ENCODE data around the gene KCTD17. TPM values are rescaled to one million over a fixed set of nuclear protein-coding genes. Genes with fewer than 3 reads are reported as not detected.
A peak's percentile ranks its signal among the peaks of the same experiment; 100 is the strongest.

KCTD17 gene, protein sequence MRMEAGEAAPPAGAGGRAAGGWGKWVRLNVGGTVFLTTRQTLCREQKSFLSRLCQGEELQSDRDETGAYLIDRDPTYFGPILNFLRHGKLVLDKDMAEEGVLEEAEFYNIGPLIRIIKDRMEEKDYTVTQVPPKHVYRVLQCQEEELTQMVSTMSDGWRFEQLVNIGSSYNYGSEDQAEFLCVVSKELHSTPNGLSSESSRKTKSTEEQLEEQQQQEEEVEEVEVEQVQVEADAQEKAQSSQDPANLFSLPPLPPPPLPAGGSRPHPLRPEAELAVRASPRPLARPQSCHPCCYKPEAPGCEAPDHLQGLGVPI
- 35.1 TPM for total RNA-seq

DNA sequence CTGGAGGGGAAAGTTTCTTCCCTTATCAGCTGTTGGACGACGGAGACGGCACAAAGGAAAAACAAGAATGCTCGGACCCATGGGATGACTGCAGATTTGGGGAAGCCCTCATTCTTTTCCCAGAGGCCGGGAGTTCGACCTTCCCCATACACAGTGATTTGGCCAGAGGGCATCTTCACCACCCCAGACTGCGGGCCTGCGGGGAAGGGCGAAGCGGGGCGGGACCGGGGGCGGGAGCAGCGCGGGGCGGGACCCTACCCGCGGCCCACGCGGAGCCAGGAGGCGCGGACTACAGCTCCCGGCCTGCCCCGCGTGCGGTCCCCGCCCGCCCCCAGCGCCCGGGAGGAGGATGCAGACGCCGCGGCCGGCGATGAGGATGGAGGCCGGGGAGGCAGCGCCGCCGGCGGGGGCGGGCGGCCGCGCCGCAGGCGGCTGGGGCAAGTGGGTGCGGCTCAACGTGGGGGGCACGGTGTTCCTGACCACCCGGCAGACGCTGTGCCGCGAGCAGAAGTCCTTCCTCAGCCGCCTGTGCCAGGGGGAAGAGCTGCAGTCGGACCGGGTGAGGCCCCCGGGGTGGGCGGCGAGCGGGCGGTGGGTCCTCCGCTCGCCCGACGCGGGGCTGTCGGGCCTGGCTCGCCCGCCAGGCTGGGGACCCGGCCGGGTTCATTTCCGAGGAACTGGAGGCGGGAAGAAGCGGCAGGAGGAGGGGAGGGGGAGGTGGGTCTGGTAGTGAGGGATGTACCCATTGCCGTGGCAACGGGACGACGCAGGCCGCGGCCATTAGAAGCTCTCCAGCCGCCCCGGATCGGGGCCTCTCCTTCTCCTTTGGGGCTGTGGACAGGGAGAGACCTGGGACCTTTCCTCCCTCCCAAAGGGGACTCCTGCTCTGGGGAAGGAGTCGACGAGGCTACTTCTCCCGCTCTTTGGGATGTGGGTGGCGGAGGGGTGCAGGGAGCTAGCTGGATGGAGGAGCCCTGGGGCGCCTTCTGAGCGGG, at the start of gene KCTD17:
KCTD17 (plus strand) TSS at position 352 of the 995 bp plus-strand sequence; CDS start at position 371, 19 bp downstream.
- FAIRE-seq (no peak), DNase-seq (ENCODE audit: low spot score in 2 of 2) (peak; percentile 94 to 97)

DNA sequence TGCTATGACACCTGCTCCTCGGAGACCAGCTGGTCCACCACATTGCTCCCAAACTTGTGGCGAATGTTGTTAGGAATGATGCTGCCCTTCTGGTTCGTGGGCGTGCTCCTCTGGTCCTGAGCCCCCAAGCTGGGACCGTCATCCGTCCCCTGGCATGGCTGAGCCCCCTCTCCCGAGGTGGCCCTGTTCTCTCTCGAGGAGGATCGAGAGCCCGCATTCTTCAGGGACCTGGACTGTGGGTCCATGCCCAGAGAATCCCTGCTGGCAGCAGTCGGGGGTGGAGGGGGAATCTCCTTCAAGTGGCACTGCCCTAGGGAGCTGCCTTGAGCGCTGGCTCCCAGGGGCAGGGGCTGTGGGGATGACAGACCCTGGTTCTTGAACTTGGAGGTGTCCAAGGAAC, 49.7 kb upstream of the KCTD17 start:
- no peak for FAIRE-seq
- DNase-seq (ENCODE audit: low spot score in 2 of 2), result no peak

DNA sequence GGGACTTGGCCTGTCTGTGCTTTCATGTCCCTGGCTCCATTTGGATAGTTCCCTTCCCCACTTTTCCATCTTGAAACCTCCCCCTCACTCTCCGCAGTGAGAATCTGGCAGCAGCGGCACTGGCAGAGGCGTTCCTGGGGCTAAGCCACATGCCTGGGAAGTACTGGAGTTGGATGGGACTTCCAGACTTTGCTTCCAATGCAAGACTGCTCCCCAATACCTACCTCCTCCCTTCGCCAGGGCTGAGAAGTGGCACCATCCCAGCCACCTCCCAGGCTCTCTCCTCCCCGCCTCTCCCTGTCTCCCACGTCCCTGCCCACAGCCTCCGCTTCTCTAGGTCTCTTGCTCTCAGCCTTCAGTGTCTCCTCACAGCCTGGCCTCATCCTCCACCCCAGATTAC, 48.9 kb upstream of the KCTD17 start:
- no peak for FAIRE-seq
- DNase-seq (ENCODE audit: low spot score in 2 of 2), result peak in 1 of 2 donors; percentile 51

DNA sequence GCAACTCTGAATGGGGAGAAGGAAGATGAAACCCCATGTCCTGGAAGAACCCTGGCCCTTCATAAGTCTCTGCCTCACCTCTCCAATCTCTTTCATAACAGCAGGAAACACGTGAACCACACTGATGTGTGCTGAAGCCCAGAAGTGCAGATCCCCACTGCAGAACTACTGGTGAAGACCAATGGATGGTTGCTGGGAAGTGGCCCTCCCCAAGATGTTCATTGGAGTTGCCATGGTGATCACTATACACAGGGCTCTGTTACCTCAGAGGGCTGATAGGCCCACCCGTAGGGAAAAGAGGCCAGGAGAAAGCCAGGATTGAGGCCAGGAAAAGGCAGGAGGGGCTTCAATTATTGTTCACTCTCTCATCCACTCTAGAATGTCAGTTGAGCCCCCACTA, 43.9 kb upstream of the KCTD17 start:
- FAIRE-seq, result no peak
- DNase-seq (ENCODE audit: low spot score in 2 of 2), result no peak

DNA sequence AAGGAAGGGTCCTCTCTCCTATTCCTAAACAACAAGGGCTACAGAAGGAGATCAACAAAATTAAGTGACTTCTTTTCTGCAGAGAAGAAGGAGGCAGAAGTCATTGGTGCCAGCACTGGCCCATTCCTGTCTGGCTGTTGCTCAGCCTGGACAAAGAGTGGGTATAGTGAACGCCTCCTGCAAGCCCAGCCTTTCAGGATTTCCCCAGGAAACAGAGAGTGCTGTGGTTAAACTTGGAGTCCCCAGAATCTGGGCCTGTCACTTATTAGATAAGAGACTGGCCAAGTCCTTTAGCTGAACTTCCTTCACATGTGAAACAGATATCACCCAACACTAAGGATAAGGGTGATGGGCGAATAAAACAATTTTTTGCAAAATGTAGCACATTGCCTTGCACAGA, 43.2 kb upstream of the KCTD17 start:
- DNase-seq (ENCODE audit: low spot score in 2 of 2) (no peak), FAIRE-seq (no peak)

DNA sequence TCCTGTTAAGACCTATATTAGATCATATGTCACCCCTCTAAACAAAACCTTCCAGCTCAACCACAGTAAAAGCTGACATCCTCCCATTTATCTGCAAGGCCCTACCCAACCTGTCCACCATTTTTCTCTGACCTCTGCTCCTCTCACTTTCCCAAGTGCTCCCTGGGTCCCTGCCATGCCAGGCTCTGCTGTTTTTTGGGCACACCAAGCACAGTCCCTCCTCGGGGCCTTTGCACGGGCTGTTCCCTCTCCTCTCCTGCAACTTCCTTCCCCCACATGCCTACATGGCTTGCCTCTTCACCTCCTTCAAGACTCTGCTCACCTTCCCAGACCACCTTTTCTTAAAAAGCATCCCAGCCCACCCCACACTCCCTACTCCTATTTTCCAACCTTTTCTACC, 42.1 kb upstream of the KCTD17 start:
- no peak for FAIRE-seq
- DNase-seq (ENCODE audit: low spot score in 2 of 2), result no peak

DNA sequence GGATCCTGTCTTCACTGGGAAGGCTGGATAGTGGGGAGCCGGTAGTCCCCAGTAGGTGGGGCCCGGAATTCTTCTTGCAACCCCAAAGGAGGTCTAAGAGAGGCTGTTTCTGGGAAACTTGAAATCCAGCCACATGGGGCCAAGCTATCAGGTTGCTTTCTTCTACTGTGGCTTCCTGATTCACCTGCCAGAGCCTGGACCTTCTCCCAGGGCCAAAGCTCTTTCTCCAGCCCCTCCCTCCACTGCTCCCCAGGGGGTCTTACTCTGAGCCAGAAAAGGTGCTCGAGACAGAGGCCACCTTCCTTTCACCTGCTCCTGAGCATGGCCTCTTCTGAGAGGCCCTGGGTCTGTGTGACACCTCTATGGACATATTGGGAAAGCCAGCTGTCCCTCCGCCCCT, 41.4 kb upstream of the KCTD17 start:
- DNase-seq (ENCODE audit: low spot score in 2 of 2), result no peak
- FAIRE-seq, result no peak

DNA sequence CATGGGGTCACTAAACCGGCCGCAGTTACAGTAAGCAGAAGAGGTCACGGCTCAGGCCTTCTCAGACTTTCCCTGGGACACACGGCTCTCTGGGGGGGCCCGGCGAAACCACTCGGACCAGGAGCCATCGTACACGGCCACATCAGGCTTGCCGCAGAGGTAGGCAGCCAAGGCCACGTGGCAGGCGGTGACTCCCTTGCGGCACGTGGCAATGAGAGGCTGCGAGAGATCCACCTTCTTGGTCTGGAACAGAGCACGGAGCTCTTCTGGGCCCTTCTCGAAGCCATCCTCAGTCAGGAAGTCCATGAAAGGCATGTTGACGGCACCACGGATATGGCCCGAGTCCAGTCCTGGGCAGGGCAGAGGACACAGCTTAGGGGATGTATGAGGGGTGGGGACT, 40.6 kb upstream of the KCTD17 start:
- FAIRE-seq, result no peak
- DNase-seq (ENCODE audit: low spot score in 2 of 2), result no peak

DNA sequence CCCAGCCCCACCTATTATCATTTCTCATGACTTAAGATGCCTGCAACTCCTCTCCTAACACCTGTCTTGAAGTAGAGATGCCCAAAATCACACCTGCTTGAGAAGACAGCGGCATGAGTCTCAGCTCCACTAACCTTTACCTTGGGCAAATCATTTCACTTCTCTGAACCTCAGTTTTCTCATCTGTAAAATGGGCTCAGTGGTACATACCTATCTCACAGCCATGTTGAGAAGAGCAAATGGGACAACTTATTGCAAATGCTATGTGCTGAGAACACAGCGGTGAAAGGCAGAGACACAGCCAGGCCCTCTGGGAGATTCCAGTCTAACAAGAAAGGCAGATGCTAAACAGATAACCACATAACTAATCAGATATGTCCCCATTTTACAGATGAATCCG, 40.1 kb upstream of the KCTD17 start:
- FAIRE-seq, result no peak
- DNase-seq (ENCODE audit: low spot score in 2 of 2), result no peak

DNA sequence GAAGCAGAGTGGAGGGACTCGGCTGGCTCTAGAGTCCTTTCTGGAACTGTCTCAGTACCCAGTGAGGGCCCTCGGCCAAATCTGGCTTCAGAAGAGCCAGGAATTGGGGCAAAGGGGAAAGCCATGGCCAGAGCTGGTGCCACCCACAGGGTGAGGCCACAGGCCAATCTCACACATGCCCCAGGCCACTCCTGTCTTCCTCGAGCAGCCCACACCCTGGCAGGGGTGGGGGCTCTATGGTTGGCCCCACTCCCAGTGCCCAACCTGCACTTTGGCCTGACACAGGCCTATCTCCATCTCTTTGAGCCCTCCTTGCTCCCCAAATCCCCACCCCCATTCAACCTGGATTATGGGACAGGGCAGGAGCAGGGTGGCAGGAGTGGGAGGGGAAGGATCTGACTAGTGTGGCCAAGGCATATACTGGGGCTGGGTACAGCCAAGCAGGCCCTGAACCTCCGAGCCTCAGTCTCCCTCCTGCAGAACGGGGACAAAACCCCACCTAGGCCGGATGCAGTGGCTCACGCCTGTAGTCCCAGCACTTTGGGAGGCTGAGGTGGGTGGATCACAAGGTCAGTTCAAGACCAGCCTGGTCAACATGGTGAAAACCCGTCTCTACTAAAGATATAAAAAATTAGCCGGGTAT, 39.2 kb upstream of the KCTD17 start:
- FAIRE-seq, result no peak

DNA sequence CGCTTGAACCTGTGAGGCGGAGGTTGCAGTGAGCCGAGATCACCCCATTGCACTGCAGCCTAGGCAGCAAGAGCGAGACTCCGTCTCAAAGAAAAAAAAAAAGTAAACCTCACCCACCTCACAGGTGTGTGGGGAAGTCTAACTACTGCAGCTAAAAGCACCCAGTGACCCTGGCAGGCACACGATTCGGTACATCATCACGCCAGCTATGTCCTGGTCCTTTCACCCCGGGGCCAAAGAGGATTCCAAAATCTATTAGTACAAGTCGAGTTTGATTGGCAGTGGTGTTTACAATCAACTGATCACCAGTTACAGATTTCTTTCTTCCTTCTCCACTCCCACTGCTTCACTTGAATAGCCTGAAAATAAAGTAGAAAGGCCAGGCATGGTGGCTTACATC, 38.6 kb upstream of the KCTD17 start:
- no peak for DNase-seq (ENCODE audit: low spot score in 2 of 2)
- FAIRE-seq, result no peak

More for the DNA sequence above, 39.2 kb upstream of the KCTD17 start:
- DNase-seq (ENCODE audit: low spot score in 2 of 2), result no peak

DNA sequence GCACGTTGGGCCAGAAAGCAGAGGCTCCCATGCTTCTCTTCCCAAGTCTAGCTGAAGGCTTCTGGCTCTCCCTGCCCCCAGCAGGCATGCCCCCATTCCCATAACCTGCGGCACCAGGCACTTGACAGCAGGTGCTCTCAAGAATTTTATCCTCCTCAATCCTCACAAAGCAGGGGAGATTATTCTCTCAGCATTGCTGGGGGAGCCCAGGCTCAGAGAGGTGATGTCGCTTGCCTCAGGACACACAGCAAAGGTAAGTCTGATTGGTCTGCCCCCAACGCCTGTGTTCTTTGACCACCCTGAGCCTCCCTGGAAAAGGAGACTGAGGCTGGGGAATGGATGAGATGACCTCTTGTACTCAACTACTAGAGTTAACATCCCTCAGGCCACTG, 37.1 kb upstream of the KCTD17 start:
- DNase-seq (ENCODE audit: low spot score in 2 of 2) (no peak), FAIRE-seq (no peak)

DNA sequence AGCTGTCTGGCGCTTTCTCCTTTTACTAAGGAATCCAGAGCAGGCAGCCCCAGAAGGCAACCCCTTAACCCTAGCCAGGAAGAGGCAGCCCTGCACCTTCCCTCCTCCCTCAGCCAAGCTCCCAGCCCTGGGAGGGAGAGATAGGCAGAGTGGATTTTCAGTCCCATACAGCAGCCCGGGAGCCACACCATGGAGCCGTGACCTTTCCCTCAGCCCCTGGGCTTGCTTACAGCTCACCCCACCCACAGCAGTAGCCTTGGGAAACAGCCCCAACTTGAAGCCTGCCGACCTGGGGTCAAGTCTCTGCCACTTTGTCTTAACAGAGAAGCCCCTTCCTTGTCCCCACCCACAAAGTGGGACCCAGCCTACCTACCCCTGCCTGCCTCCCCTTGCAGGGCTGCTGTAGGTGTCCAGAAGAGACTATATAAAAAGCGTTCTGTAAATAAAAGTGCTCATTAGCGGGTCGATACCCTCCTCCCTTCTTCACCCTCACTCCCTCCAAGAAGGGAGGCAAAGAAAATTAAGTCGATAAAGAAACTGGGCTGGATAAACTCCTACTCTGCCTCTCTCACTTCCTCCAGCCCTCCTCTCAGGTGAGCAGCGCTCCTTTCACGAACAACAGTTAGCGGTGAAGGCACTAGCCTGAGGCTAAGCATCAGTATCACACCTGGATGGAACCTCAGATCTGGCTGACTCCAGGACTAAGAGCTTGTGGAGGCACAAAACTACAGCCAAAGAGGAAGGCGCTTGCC, 36.5 kb upstream of the KCTD17 start:
- FAIRE-seq (no peak), DNase-seq (ENCODE audit: low spot score in 2 of 2) (no peak)

DNA sequence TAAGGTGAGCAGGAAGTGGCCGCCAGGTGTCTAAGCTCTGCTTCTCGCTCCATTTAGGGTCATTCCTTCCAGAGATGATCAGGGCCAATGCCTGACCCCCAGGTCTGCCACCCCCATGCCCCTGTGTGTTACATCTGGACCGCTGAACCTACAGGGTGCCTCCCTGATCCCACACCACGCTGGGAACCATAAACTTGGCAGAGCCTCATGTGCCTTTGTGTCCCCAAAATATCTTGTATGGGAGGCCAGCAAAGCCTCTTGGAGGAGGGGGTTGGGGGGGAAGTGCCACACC, 36.0 kb upstream of the KCTD17 start:
- FAIRE-seq, result no peak

DNA sequence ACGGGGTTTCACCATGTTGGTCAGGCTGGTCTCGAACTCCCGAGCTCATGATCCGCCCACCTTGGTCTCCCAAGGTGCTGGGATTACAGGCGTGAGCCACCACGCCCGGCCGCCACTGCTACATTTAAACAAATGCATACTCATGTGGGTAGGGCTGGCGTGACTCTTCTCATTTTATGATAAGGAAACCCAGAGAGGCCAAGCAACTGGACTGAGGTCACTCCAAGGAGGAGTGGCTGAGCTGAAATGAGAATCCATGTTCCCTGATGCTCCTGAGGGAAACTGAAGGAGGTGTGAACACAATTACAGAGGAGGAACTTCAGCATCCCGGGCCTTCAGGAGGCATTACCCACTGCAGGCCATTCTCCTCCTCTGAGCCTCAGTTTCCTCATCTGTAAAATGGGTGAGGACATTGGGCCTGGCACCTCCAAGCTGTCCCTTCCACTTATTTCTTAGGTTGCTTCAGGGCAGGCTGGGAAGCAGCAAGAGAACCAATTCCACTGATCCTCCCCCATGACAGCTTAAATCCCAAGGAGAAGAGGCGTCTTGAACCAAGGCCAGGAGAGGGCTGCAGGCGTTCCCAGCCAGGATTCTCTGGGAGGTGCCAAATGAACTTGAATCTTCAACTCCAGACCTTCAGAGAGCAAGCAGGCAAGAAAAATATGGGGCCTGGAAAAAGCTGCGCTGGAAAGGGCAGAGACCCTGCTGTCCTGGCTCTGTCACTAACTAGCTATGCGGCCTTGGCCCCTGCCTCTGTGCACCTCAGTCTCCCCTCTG, 35.2 kb upstream of the KCTD17 start:
- FAIRE-seq, result no peak
- no peak for DNase-seq (ENCODE audit: low spot score in 2 of 2)

More for the DNA sequence above, 36.0 kb upstream of the KCTD17 start:
- DNase-seq (ENCODE audit: low spot score in 2 of 2), result no peak

DNA sequence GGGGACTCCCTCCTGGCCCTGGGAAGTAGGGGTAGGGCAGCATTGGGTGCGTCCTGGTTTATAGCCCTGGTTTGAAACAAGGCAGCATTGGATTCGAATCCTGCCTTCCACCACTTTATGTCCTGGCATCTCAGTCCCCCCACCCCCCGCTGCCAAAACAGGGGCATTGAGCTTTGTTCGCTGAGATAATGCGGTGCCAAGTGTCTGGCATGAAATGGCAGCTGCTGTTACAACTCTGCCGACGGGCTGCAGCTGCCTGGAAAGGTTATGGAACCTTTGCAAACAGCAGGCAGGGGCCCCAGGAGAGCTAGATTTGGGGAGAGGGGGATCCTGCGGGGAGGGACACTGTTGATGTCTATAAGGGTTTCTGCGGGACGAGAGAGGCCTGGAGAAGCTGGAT, 34.2 kb upstream of the KCTD17 start:
- DNase-seq (ENCODE audit: low spot score in 2 of 2) (no peak), FAIRE-seq (no peak)

DNA sequence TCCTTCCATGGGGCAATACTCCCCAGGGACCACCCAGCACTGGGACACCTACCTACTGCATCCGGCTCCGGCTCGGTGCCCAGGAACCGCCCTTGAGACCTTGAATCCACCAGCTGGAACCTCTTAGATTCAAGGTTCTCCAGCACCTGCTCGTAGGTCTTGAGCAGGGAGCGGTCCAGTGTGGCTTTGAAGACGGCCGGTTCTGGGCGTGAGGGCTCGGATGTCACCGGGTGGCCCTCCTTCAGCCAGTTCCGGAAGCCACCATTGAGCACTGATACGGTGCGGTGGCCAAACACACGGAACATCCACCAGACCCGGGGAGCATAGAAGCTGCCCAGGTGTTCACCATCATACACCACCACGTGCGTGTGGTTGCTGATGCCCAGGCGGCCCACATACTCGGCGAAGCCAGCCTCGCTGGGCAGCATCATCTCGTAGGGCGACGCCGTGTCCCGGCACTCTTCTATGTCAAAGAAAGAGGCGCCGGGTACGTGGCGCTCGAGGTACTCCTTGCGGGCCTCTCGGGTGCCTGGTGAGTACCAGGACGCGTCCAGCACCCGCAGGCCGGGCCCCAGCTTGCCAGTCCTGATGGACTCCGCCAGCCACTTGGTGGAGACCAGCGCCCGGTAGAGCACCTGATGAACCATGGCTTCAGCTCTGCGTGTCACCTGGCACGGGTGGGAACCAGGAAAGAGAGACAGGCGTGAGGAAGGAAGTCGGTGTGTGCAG, 33.3 kb upstream of the KCTD17 start:
- DNase-seq (ENCODE audit: low spot score in 2 of 2) (no peak), FAIRE-seq (no peak)

DNA sequence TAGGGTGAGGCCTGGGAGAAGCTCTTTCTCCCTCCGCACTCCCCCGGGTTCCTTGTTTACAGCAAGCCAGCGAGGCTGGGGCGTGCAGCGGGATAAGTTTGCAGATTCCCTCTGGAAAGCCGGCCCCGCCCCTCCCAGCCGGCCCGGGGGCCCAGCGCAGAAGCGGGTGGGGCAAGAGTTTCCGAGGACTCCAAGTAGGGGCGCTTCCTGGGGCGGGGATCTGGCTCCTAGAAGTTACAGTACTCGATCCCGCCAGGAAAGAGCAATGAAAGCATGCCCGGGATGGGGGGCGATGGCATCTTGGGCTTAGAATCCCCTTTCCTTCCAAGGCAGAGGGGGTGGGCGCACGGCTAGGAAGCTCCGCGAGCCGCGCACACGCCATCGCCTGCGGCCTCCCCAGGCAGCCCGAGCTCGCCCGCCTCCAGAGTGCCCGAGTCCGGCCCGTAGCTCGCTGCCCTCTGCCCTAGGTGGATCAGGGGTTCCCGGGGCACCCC, 32.7 kb upstream of the KCTD17 start:
- DNase-seq (ENCODE audit: low spot score in 2 of 2) (peak in 1 of 2 donors; percentile 46), FAIRE-seq (no peak)
